Measurements from ENCODE around the gene HOXA11. TPM values are rescaled to one million over a fixed set of nuclear protein-coding genes. Genes with fewer than 3 reads are reported as not detected.

The HOXA11 gene
- total RNA-seq, 2 experiments from 2014 or later: not detected

- Mint-ChIP-seq H3K4me1 (peaks cover 11% of the 10 kb centered on the region), H3K27me3 (peaks cover 64% of the 10 kb centered on the region), H3K4me3 (no peak overlapping the region), H3K9me3 (no peaks in the 10 kb centered on the region), H3K27ac (peak overlapping the region; percentile 58), H3K36me3 (ENCODE audit: low read depth) (no peaks in the 10 kb centered on the region)
- no peak for DNase-seq
- POLR2A ChIA-PET: interaction anchor here (1.0 to 1.6 kb wide), 3 partner anchors 14 to 23 kb away, joined by 3 to 5 read pairs (median 4); no protein-coding TSS in a partner anchor
- CTCF ChIA-PET: interaction anchor here (2.2 kb wide), 1 partner anchor 11 kb away, joined by 6 read pairs; no protein-coding TSS in a partner anchor
Measured at GRCh38 chr7:27172315-27172774, 12.7 kb downstream of the HOXA11 start.

- H3K27me3 Mint-ChIP-seq: peaks cover 69% of the 10 kb centered on the region
- POLR2A ChIA-PET: interaction anchor here (1.0 to 1.6 kb wide), 2 partner anchors 15 to 22 kb away, joined by 3 to 5 read pairs; no protein-coding TSS in a partner anchor
- no peaks in the 10 kb centered on the region for H3K9me3 Mint-ChIP-seq
- no peak overlapping the region for H3K4me3 Mint-ChIP-seq
- H3K4me1 Mint-ChIP-seq: peaks cover 13% of the 10 kb centered on the region
- no peaks in the 10 kb centered on the region for H3K36me3 Mint-ChIP-seq (ENCODE audit: low read depth)
- H3K27ac Mint-ChIP-seq: peak overlapping the region; percentile 58
- CTCF ChIA-PET: interaction anchor here (2.2 kb wide), 1 partner anchor 11 kb away, joined by 6 read pairs; no protein-coding TSS in a partner anchor
- DNase-seq: no peak
Measured at GRCh38 chr7:27171637-27172314, 13.3 kb downstream of the HOXA11 start.

- H3K36me3 Mint-ChIP-seq (ENCODE audit: low read depth): no peaks in the 10 kb centered on the region
- H3K4me3 Mint-ChIP-seq: no peak overlapping the region
- no peak for DNase-seq
- peaks cover 69% of the 10 kb centered on the region for H3K27me3 Mint-ChIP-seq
- no peaks in the 10 kb centered on the region for H3K9me3 Mint-ChIP-seq
- POLR2A ChIA-PET: interaction anchor here (1.0 kb wide), 1 partner anchor 15 kb away, joined by 3 read pairs; no protein-coding TSS in a partner anchor
- CTCF ChIA-PET: interaction anchor here (2.2 kb wide), 1 partner anchor 10 kb away, joined by 6 read pairs; no protein-coding TSS in a partner anchor
- peaks cover 13% of the 10 kb centered on the region for H3K4me1 Mint-ChIP-seq
- no peak overlapping the region for H3K27ac Mint-ChIP-seq
Measured at GRCh38 chr7:27171325-27171636, 13.8 kb downstream of the HOXA11 start.

- CTCF ChIA-PET: interaction anchor here (0.9 to 2.2 kb wide), 2 partner anchors 10 to 20 kb away, joined by 3 to 6 read pairs; no protein-coding TSS in a partner anchor
- POLR2A ChIA-PET: no interaction called here
- H3K27ac Mint-ChIP-seq: no peak overlapping the region
- no peak for DNase-seq
- no peak overlapping the region for H3K4me3 Mint-ChIP-seq
- no peaks in the 10 kb centered on the region for H3K36me3 Mint-ChIP-seq (ENCODE audit: low read depth)
- peaks cover 73% of the 10 kb centered on the region for H3K27me3 Mint-ChIP-seq
- no peaks in the 10 kb centered on the region for H3K9me3 Mint-ChIP-seq
- H3K4me1 Mint-ChIP-seq: peaks cover 13% of the 10 kb centered on the region
Measured at GRCh38 chr7:27170426-27171324, 14.4 kb downstream of the HOXA11 start.

GRCh38 chr7:27169658-27170425 lies 15.2 kb downstream of the HOXA11 start:
- no peak for DNase-seq
- POLR2A ChIA-PET: no interaction called here
- CTCF ChIA-PET: interaction anchor here (0.9 to 2.2 kb wide), 2 partner anchors 9 to 19 kb away, joined by 3 to 6 read pairs; no protein-coding TSS in a partner anchor
- H3K27ac Mint-ChIP-seq: no peak overlapping the region
- no peaks in the 10 kb centered on the region for H3K36me3 Mint-ChIP-seq (ENCODE audit: low read depth)
- H3K4me3 Mint-ChIP-seq: no peak overlapping the region
- peaks cover 15% of the 10 kb centered on the region for H3K4me1 Mint-ChIP-seq
- H3K27me3 Mint-ChIP-seq: peaks cover 71% of the 10 kb centered on the region
- H3K9me3 Mint-ChIP-seq: no peaks in the 10 kb centered on the region

- no peaks in the 10 kb centered on the region for H3K36me3 Mint-ChIP-seq (ENCODE audit: low read depth)
- ChIA-PET POLR2A (interaction anchor here (1.5 kb wide), 1 partner anchor 11 kb away, joined by 3 read pairs; no protein-coding TSS in a partner anchor), CTCF (interaction anchor here (0.7 to 1.5 kb wide), 2 partner anchors 12 to 76 kb away, joined by 3 to 5 read pairs; no protein-coding TSS in a partner anchor)
- peak overlapping the region; percentile 2 for H3K27ac Mint-ChIP-seq
- H3K4me3 Mint-ChIP-seq: peak overlapping the region; percentile 3
- H3K27me3 Mint-ChIP-seq: peaks cover 78% of the 10 kb centered on the region
- no peak for DNase-seq
- H3K9me3 Mint-ChIP-seq: no peaks in the 10 kb centered on the region
- peaks cover 17% of the 10 kb centered on the region for H3K4me1 Mint-ChIP-seq
Measured at GRCh38 chr7:27168265-27168947, 16.6 kb downstream of the HOXA11 start.

GRCh38 chr7:27167916-27168264 lies 17.1 kb downstream of the HOXA11 start:
- Mint-ChIP-seq H3K4me3 (no peak overlapping the region), H3K4me1 (peaks cover 17% of the 10 kb centered on the region), H3K27me3 (peaks cover 82% of the 10 kb centered on the region), H3K9me3 (no peaks in the 10 kb centered on the region), H3K36me3 (ENCODE audit: low read depth) (no peaks in the 10 kb centered on the region), H3K27ac (no peak overlapping the region)
- ChIA-PET CTCF (interaction anchor here (1.5 kb wide), 1 partner anchor 12 kb away, joined by 5 read pairs; no protein-coding TSS in a partner anchor), POLR2A (interaction anchor here (0.6 to 1.5 kb wide), 2 partner anchors 12 to 21 kb away, joined by 3 read pairs; no protein-coding TSS in a partner anchor)
- DNase-seq: no peak

- ChIA-PET POLR2A (interaction anchor here (1.0 kb wide), 1 partner anchor 14 kb away, joined by 3 read pairs; no protein-coding TSS in a partner anchor), CTCF (interaction anchor here (1.0 to 1.5 kb wide), 2 partner anchors 17 to 1312 kb away, joined by 3 read pairs; no protein-coding TSS in a partner anchor)
- Mint-ChIP-seq H3K4me3 (no peak overlapping the region), H3K27ac (peak overlapping the region; percentile 67), H3K9me3 (no peaks in the 10 kb centered on the region), H3K36me3 (ENCODE audit: low read depth) (no peaks in the 10 kb centered on the region), H3K4me1 (peaks cover 10% of the 10 kb centered on the region), H3K27me3 (peaks cover 84% of the 10 kb centered on the region)
- no peak for DNase-seq
Measured at GRCh38 chr7:27166531-27167505, 18.2 kb downstream of the HOXA11 start.

GRCh38 chr7:27165996-27166530 lies 19.0 kb downstream of the HOXA11 start:
- H3K4me3 Mint-ChIP-seq: no peak overlapping the region
- ChIA-PET POLR2A (interaction anchor here (1.0 kb wide), 1 partner anchor 13 kb away, joined by 3 read pairs; no protein-coding TSS in a partner anchor), CTCF (interaction anchor here (1.0 to 1.5 kb wide), 2 partner anchors 16 to 1312 kb away, joined by 3 read pairs; no protein-coding TSS in a partner anchor)
- no peaks in the 10 kb centered on the region for H3K36me3 Mint-ChIP-seq (ENCODE audit: low read depth)
- no peaks in the 10 kb centered on the region for H3K9me3 Mint-ChIP-seq
- no peak for DNase-seq
- H3K4me1 Mint-ChIP-seq: peaks cover 11% of the 10 kb centered on the region
- H3K27me3 Mint-ChIP-seq: peaks cover 81% of the 10 kb centered on the region
- peak overlapping the region; percentile 65 for H3K27ac Mint-ChIP-seq

GRCh38 chr7:27165089-27165995 lies 19.7 kb downstream of the HOXA11 start, which contains the start of gene HOXA9:
Gene HOXA9 (minus strand): TSS chr7:27165537. CDS start chr7:27165457, 80 bp downstream.
- Mint-ChIP-seq H3K9me3 (no peaks in the 10 kb centered on the region), H3K27me3 (peaks cover 79% of the 10 kb centered on the region), H3K27ac (peak within 1 kb of the TSS; percentile 65), H3K4me1 (peaks cover 12% of the 10 kb centered on the region), H3K36me3 (ENCODE audit: low read depth) (no peaks in the 10 kb centered on the region), H3K4me3 (peak within 1 kb of the TSS; percentile 30)
- POLR2A ChIA-PET: no interaction called here
- DNase-seq: no peak
- CTCF ChIA-PET: interaction anchor here (1.5 kb wide), 1 partner anchor 1311 kb away, joined by 3 read pairs; no protein-coding TSS in a partner anchor
